Memory B cell (primary cell): ENCODE data around the gene STX5.
"Not testable (repeated sequence)": the region's sequence is repeated elsewhere in the genome, so short reads cannot be mapped to it uniquely, and the experiment has no call there.

Source experiments
- ATAC-seq: fragments of 150-1000 bp; cut with Tn5 transposase; 2 replicates; pipeline ENCODE4 v1.10.0; 2021; ENCODE audit warnings: low read depth, mild to moderate bottlenecking, moderate library complexity
- DNase-seq, 2 donors: peaks; one replicate each; pipeline ENCODE4 v3.0.0; 2022; ENCODE audit warnings: low spot score in 2 of 2
- H3K27ac Mint-ChIP-seq: one replicate; pipeline ENCODE4 v1.8.0; 2022; ENCODE audit warnings: mild to moderate bottlenecking, moderate library complexity, mixed read lengths
- H3K27me3 Mint-ChIP-seq: one replicate; pipeline ENCODE4 v1.8.0; 2022; ENCODE audit warnings: mixed read lengths
- H3K36me3 Mint-ChIP-seq: one replicate; pipeline ENCODE4 v1.8.0; 2022; ENCODE audit warnings: mild to moderate bottlenecking, mixed read lengths
- H3K4me1 Mint-ChIP-seq: one replicate; pipeline ENCODE4 v1.8.0; 2022; ENCODE audit warnings: mixed read lengths
- H3K4me3 Mint-ChIP-seq: one replicate; pipeline ENCODE4 v1.8.0; 2022; ENCODE audit warnings: mild to moderate bottlenecking, moderate library complexity, mixed read lengths
- H3K9me3 Mint-ChIP-seq: one replicate; pipeline ENCODE4 v1.8.0; 2022; ENCODE audit warnings: mixed read lengths

The STX5 gene

GRCh38 chr11:62859281-62859703 is 27.4 kb upstream of the STX5 start:
- H3K27ac Mint-ChIP-seq, H3K9me3 Mint-ChIP-seq: not testable (repeated sequence)

DNA sequence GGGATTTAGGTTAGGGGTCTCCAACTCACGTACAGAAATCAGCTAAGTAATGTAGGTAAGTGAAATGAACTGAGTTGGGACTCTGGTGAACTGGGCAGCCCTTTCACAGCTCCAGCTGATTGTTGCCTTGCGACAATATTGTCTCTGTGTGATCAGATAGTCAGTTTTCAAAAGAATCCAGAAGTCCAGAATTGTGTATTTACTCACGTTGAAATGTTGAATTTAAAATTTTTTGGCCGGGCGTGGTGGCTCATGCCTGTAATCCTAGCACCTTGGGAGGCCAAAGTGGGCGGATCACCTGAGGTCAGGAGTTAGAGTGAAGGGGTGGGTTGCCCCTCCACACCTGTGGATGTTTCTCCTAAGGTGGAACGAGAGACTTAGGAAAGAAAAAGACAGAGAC is 26.4 kb upstream of the STX5 start:
- Mint-ChIP-seq H3K27me3 (no peaks in the 10 kb centered on the region), H3K27ac (peak overlapping the region; percentile 25), H3K4me3 (no peak overlapping the region), H3K36me3 (peaks cover 13% of the 10 kb centered on the region), H3K4me1 (peaks cover 33% of the 10 kb centered on the region), H3K9me3 (no peaks in the 10 kb centered on the region)
- ATAC-seq: no peak
- DNase-seq: no peak

More at GRCh38 chr11:62859281-62859703, 27.4 kb upstream of the STX5 start:
- H3K36me3 Mint-ChIP-seq, ATAC-seq, H3K27me3 Mint-ChIP-seq, H3K4me3 Mint-ChIP-seq, DNase-seq: not testable (repeated sequence)
- peaks cover 25% of the 10 kb centered on the region for H3K4me1 Mint-ChIP-seq

GRCh38 chr11:62857541-62857982 is 25.7 kb upstream of the STX5 start:
- no peaks in the 10 kb centered on the region for H3K27me3 Mint-ChIP-seq
- peak overlapping the region; percentile 4 for H3K4me3 Mint-ChIP-seq
- H3K36me3 Mint-ChIP-seq: peaks cover 17% of the 10 kb centered on the region
- no peaks in the 10 kb centered on the region for H3K9me3 Mint-ChIP-seq
- H3K27ac Mint-ChIP-seq: peak overlapping the region; percentile 97
- ATAC-seq: no peak
- DNase-seq: no peak
- H3K4me1 Mint-ChIP-seq: peaks cover 36% of the 10 kb centered on the region

GRCh38 chr11:62856333-62856895 is 24.6 kb upstream of the STX5 start:
- no peaks in the 10 kb centered on the region for H3K9me3 Mint-ChIP-seq
- H3K36me3 Mint-ChIP-seq: peaks cover 23% of the 10 kb centered on the region
- ATAC-seq (no peak), DNase-seq (no peak)
- H3K27ac Mint-ChIP-seq: peak overlapping the region; percentile 97
- H3K4me3 Mint-ChIP-seq: peak overlapping the region; percentile 99
- H3K4me1 Mint-ChIP-seq: peaks cover 40% of the 10 kb centered on the region
- H3K27me3 Mint-ChIP-seq: no peaks in the 10 kb centered on the region

DNA sequence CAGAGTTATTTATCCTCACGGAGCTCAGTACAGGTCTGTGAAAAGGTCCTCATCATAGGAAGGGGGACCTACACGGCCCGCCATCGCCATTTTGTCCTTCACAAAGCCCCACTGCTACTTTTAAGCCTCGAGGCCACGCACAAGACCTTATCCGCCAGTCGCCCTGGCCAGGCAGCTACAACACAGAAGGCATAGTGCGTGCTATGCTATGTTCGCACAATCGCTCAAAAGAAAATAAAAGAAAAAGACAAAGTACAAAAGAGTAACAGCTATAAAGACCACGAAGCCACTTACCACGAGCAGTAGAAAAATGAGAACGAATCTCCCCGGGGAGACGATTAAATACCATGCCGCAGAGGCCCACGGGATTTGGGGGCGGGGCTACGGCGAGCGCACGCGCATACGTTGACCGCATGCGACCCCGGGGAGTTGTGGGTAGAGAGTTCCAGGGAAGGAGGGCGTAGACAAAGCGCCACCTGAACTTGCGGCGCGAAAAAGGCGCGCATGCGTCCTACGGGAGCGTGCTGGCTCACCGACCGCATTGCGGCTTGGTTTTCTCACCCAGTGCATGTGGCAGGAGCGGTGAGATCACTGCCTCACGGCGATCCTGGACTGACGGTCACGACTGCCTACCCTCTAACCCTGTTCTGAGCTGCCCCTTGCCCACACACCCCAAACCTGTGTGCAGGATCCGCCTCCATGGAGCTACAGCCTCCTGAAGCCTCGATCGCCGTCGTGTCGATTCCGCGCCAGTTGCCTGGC is 23.9 kb upstream of the STX5 start:
- DNase-seq: peak; percentile 99
- peaks cover 23% of the 10 kb centered on the region for H3K36me3 Mint-ChIP-seq
- peak overlapping the region; percentile 97 for H3K27ac Mint-ChIP-seq
- no peaks in the 10 kb centered on the region for H3K27me3 Mint-ChIP-seq
- H3K4me3 Mint-ChIP-seq: peak overlapping the region; percentile 99
- peak; percentile 92 for ATAC-seq
- no peaks in the 10 kb centered on the region for H3K9me3 Mint-ChIP-seq
- peaks cover 42% of the 10 kb centered on the region for H3K4me1 Mint-ChIP-seq

GRCh38 chr11:62854825-62855570 is 23.1 kb upstream of the STX5 start:
- no peaks in the 10 kb centered on the region for H3K27me3 Mint-ChIP-seq
- H3K4me3 Mint-ChIP-seq: peak overlapping the region; percentile 99
- no peak for DNase-seq
- peaks cover 23% of the 10 kb centered on the region for H3K36me3 Mint-ChIP-seq
- peaks cover 44% of the 10 kb centered on the region for H3K4me1 Mint-ChIP-seq
- H3K27ac Mint-ChIP-seq: peak overlapping the region; percentile 97
- ATAC-seq: no peak
- H3K9me3 Mint-ChIP-seq: no peaks in the 10 kb centered on the region

DNA sequence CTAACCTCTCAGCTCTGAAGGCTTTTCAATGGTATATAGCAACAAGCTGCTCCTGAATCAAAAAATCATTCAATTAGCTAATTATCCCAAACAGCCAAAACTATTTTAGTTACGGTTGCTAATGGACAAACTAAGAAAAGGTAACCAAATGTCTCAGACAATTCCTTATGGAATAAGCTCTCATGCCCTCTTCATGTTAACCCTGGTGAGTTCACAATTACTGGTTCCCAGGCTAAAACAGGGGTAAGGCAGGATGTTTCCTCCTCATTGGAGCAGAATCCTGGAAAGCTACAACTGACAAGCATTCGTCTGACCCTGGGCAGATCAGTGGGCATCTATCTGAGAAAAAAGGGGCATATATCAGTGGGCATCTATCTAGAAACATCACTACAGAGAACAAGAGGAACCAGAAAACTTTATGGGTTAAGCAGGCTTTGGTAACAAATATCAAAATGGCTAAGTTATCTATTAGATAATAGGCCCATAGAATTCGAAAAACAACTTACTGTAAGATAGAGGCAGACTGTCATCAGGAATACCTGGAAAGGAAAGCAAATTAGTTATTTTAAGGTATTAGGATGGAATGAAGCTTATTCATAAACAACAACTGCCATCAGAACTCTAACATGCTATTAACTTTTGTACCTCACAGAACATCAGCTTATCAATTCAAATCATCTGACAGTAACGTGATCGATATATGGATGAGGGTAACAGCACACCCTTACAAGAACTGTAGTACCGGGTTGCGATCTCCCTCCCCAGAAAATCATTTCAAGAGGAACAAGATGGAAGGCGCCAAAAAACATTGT is 22.4 kb upstream of the STX5 start:
- peak overlapping the region; percentile 99 for H3K4me3 Mint-ChIP-seq
- no peak for DNase-seq
- no peak for ATAC-seq
- H3K27me3 Mint-ChIP-seq: no peaks in the 10 kb centered on the region
- peaks cover 23% of the 10 kb centered on the region for H3K36me3 Mint-ChIP-seq
- no peaks in the 10 kb centered on the region for H3K9me3 Mint-ChIP-seq
- peak overlapping the region; percentile 97 for H3K27ac Mint-ChIP-seq
- H3K4me1 Mint-ChIP-seq: peaks cover 45% of the 10 kb centered on the region

- Mint-ChIP-seq H3K27ac (peak overlapping the region; percentile 97), H3K27me3 (no peaks in the 10 kb centered on the region), H3K36me3 (peaks cover 23% of the 10 kb centered on the region), H3K4me1 (peaks cover 45% of the 10 kb centered on the region), H3K4me3 (peak overlapping the region; percentile 99), H3K9me3 (no peaks in the 10 kb centered on the region)
- ATAC-seq (no peak), DNase-seq (no peak)
Observed at GRCh38 chr11:62853279-62853965, 21.6 kb upstream of the STX5 start.

DNA sequence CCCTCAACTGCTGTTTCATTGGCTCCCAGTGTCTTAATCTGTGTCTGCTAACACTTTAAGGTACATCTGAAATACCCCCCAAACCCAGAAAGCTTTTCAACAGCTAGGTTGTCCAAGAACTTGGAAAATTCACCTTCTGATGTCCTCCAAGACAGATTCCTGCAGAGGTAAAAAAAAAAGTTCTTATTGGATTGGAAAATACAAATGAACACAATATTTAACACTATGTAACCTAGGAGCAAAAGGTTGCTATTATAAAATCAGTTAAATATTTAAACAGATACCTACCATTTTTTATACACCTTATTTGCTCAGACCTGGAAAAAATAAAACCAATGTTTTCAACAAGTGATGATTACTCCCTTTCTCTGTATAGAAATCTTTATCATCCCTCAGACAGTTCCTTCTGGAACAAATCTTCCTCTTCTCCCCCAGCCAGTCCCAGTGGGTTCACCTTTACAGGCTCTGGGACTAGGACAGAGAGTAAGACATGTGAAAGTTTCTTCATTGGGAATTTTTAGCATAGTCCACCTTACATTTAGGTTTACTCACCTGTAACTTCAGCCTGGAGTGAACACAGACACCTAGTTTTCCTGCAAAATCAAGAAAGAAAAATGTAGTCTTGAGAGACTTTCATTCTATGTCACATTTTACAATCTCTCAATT is 20.8 kb upstream of the STX5 start:
- ATAC-seq: no peak
- no peaks in the 10 kb centered on the region for H3K9me3 Mint-ChIP-seq
- peak overlapping the region; percentile 97 for H3K27ac Mint-ChIP-seq
- H3K4me3 Mint-ChIP-seq: peak overlapping the region; percentile 24
- H3K4me1 Mint-ChIP-seq: peaks cover 44% of the 10 kb centered on the region
- no peak for DNase-seq
- peaks cover 23% of the 10 kb centered on the region for H3K36me3 Mint-ChIP-seq
- no peaks in the 10 kb centered on the region for H3K27me3 Mint-ChIP-seq

DNA sequence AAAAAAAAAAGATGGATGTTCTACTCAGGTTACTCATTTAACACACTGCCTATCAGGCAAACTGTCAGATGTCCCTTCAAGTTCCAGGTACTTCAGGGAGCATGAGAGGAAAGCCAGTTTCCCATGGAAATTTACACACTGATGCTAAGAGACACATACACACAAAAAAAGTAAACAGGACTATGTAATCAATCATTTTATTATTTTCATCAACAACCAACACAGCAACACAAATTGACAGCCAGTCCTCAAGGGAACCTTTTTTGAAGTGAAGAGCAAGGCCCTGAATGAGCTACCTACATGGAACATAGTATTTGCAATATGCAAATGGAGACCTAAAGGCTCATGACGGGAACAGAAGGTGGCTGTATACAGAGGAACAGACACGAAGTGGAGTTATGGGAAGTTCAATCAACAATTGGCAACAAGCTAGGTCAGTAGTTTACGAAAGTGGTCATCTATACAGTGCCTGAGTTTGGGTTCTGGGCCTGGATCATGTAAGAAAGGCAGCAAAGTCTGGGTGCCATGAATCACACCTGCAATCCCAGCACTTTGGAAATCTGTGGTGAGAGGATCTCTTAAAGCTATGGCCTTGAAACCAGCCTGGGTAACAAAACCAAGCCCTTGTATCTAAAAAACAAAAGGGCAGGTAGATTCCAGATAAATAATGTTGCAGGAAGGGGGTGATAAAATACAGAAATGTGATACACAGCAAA is 20.1 kb upstream of the STX5 start:
- Mint-ChIP-seq H3K4me1 (peaks cover 39% of the 10 kb centered on the region), H3K27ac (peak overlapping the region; percentile 97), H3K36me3 (peaks cover 23% of the 10 kb centered on the region), H3K27me3 (no peaks in the 10 kb centered on the region), H3K4me3 (peak overlapping the region; percentile 2), H3K9me3 (no peaks in the 10 kb centered on the region)
- ATAC-seq: no peak
- DNase-seq: no peak

DNA sequence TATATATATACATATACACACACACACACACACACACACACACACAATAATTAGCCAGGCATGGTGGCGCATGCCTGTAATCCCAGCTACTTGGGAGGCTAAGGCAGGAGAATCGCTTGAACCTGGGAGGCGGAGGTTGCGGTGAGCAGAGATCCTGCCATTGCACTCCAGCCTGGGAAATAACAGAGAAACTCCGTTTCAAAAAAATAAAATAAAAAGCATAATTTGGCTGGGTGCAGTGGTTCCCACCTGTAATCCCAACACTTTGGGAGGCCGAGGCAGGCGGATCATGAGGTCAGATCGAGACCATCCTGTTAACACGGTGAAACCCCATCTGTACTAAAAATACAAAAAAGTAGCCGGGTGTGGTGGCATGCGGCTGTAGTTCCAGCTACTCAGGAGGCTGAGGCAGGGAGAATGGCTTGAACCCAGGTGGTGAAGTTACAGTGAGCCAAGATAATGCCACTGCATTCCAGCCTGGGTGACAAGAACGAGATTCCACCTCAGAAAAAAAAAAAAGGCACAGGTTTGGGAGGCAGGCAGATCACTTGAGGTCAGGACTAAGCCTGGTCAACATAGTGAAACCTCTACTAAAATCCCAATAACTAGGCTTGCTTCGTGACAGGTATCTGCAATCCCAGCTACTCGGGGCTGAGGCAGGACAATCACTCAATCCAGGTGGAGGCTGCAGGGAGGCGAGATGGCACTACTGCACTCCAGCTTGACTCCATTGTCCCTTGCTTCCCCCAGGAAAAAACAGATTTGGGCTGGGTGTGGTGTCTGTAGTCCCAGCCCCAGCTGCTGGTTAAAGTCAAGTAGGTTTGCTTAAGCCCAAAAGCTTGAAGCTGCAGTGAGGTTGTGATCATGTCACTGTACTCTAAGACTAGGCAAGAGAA is 19.3 kb upstream of the STX5 start:
- peaks cover 23% of the 10 kb centered on the region for H3K36me3 Mint-ChIP-seq
- H3K4me1 Mint-ChIP-seq: peaks cover 36% of the 10 kb centered on the region
- H3K4me3 Mint-ChIP-seq: peak overlapping the region; percentile 2

More for the DNA sequence above, 19.3 kb upstream of the STX5 start:
- H3K27ac Mint-ChIP-seq: peak overlapping the region; percentile 97
- no peak for ATAC-seq
- no peaks in the 10 kb centered on the region for H3K27me3 Mint-ChIP-seq
- no peaks in the 10 kb centered on the region for H3K9me3 Mint-ChIP-seq
- no peak for DNase-seq
